ENCODE results near the gene TMEM80. TPM values are rescaled to one million over a fixed set of nuclear protein-coding genes. Genes with fewer than 3 reads are reported as not detected.

TMEM80 gene
- total RNA-seq, 1 donor from 2014 or later = 22.9 TPM

DNA sequence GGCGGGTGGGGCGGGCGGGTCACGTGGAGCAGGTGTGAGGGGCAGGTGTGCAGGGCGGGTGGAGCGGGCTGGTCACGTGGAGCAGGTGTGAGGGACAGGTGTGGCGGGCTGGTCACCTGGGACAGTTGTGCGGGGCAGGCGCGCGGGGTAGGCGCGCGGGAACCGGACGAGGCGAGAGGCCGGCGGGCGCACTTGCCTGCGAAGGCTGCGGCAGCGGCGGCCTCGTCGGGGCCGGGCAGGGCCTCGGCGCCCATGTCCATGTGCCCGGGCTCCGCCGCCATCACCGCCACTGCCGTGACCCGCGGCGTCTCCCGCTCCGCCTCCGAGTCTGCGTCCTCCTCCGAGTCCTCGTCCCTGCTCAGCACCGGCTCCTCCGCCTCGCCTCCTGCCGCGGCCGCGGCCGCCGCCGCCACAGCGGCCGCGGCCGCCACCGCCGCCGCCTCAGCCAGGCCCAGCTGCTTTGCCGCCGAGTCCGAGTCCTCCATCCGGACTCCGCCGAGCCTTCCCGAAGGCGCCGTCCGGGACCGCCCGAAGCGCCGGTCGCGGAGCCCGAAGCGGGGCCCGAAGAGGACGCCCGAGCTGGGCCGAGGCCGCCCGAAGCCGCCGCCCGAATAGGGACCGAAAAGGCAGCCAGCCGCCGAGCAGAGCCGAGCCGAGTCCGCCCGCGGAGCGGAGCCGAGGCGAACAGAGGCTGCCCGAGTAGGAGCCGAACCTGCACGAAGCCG lies 891 bp upstream of the TMEM80 start, which contains the start of gene DEAF1:
DEAF1 (minus strand) TSS at position 660 of the 725 bp plus-strand sequence; CDS start at position 485, 175 bp downstream.
- Mint-ChIP-seq H3K9me3 (ENCODE audit: unreplicated experiment) (no peaks in the 10 kb centered on the region), H3K4me1 (ENCODE audit: unreplicated experiment) (peaks cover 57% of the 10 kb centered on the region), H3K4me3 (ENCODE audit: unreplicated experiment) (peak within 1 kb of the TSS; percentile 90), H3K27me3 (ENCODE audit: unreplicated experiment) (peaks cover 13% of the 10 kb centered on the region), H3K36me3 (ENCODE audit: low read depth, unreplicated experiment) (peaks cover 20% of the 10 kb centered on the region), H3K27ac (ENCODE audit: unreplicated experiment) (peak within 1 kb of the TSS; percentile 87)
- TF ChIP-seq, protein P1, sequence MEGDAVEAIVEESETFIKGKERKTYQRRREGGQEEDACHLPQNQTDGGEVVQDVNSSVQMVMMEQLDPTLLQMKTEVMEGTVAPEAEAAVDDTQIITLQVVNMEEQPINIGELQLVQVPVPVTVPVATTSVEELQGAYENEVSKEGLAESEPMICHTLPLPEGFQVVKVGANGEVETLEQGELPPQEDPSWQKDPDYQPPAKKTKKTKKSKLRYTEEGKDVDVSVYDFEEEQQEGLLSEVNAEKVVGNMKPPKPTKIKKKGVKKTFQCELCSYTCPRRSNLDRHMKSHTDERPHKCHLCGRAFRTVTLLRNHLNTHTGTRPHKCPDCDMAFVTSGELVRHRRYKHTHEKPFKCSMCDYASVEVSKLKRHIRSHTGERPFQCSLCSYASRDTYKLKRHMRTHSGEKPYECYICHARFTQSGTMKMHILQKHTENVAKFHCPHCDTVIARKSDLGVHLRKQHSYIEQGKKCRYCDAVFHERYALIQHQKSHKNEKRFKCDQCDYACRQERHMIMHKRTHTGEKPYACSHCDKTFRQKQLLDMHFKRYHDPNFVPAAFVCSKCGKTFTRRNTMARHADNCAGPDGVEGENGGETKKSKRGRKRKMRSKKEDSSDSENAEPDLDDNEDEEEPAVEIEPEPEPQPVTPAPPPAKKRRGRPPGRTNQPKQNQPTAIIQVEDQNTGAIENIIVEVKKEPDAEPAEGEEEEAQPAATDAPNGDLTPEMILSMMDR (IDR thresholded peaks at IDR 0.05; ENCODE audit: unreplicated experiment) = no peak
- DNase-seq (ENCODE audit: low spot score) = peak; percentile 100

- Mint-ChIP-seq H3K36me3 (ENCODE audit: low read depth, unreplicated experiment) (peaks cover 20% of the 10 kb centered on the region), H3K27me3 (ENCODE audit: unreplicated experiment) (peaks cover 13% of the 10 kb centered on the region), H3K9me3 (ENCODE audit: unreplicated experiment) (no peaks in the 10 kb centered on the region), H3K4me3 (ENCODE audit: unreplicated experiment) (peak overlapping the region; percentile 86), H3K4me1 (ENCODE audit: unreplicated experiment) (peaks cover 55% of the 10 kb centered on the region), H3K27ac (ENCODE audit: unreplicated experiment) (peak overlapping the region; percentile 87)
- no peak for DNase-seq (ENCODE audit: low spot score)
- TF ChIP-seq, protein P1 (IDR thresholded peaks at IDR 0.05; ENCODE audit: unreplicated experiment) = no peak
Measured at GRCh38 chr11:695288-695537, 403 bp upstream of the TMEM80 start.

DNA sequence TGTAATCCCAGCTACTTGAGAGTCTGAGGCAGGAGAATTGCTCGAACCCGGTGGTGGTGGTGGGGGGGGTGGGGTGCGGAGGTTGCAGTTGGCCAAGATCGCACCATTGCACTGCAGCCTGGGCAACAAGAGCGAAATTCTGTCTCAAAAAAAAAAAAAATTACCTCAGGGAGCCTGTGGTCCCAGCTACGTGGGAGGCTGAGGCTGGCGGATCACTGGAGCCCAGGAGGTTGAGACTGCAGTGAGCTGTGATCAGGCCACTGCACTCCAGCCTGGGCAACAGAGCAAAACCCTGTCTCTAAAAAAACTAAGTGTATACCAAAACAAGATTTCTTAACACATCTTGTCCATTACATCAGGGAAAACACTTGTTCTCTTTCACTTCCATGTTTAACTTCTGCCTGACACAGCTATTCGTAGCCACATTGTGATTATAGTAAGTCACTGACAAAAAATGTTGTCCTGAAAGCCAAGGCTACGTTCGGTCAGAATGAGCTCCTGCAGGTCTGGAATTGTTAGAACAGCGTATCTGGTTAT lies 1.4 kb downstream of the TMEM80 start:
- TF ChIP-seq, protein P1 (IDR thresholded peaks at IDR 0.05; ENCODE audit: unreplicated experiment) = no peak
- peaks cover 8% of the 10 kb centered on the region for H3K27me3 Mint-ChIP-seq (ENCODE audit: unreplicated experiment)
- H3K27ac Mint-ChIP-seq (ENCODE audit: unreplicated experiment) = no peak overlapping the region
- peaks cover 12% of the 10 kb centered on the region for H3K36me3 Mint-ChIP-seq (ENCODE audit: low read depth, unreplicated experiment)
- peaks cover 42% of the 10 kb centered on the region for H3K4me1 Mint-ChIP-seq (ENCODE audit: unreplicated experiment)
- no peaks in the 10 kb centered on the region for H3K9me3 Mint-ChIP-seq (ENCODE audit: unreplicated experiment)
- H3K4me3 Mint-ChIP-seq (ENCODE audit: unreplicated experiment) = peak overlapping the region; percentile 90
- no peak for DNase-seq (ENCODE audit: low spot score)

GRCh38 chr11:697811-698311 lies 2.2 kb downstream of the TMEM80 start:
- Mint-ChIP-seq H3K4me1 (ENCODE audit: unreplicated experiment) (peaks cover 36% of the 10 kb centered on the region), H3K36me3 (ENCODE audit: low read depth, unreplicated experiment) (peaks cover 8% of the 10 kb centered on the region), H3K9me3 (ENCODE audit: unreplicated experiment) (no peaks in the 10 kb centered on the region), H3K27ac (ENCODE audit: unreplicated experiment) (peak overlapping the region; percentile 70), H3K4me3 (ENCODE audit: unreplicated experiment) (peak overlapping the region; percentile 70), H3K27me3 (ENCODE audit: unreplicated experiment) (peaks cover 7% of the 10 kb centered on the region)
- DNase-seq (ENCODE audit: low spot score) = no peak
- TF ChIP-seq, protein P1 (IDR thresholded peaks at IDR 0.05; ENCODE audit: unreplicated experiment) = no peak

GRCh38 chr11:698493-699115 lies 3.0 kb downstream of the TMEM80 start:
- no peaks in the 10 kb centered on the region for H3K9me3 Mint-ChIP-seq (ENCODE audit: unreplicated experiment)
- TF ChIP-seq, protein P1 (IDR thresholded peaks at IDR 0.05; ENCODE audit: unreplicated experiment) = no peak
- no peak for DNase-seq (ENCODE audit: low spot score)
- peak overlapping the region; percentile 33 for H3K27ac Mint-ChIP-seq (ENCODE audit: unreplicated experiment)
- H3K36me3 Mint-ChIP-seq (ENCODE audit: low read depth, unreplicated experiment) = peaks cover 1% of the 10 kb centered on the region
- H3K4me3 Mint-ChIP-seq (ENCODE audit: unreplicated experiment) = no peak overlapping the region
- peaks cover 29% of the 10 kb centered on the region for H3K4me1 Mint-ChIP-seq (ENCODE audit: unreplicated experiment)
- peaks cover under 1% of the 10 kb centered on the region for H3K27me3 Mint-ChIP-seq (ENCODE audit: unreplicated experiment)

All from endothelial cell (in vitro differentiated cells).